ENCODE measurements around the gene SREBF1. TPM values are rescaled to one million over a fixed set of nuclear protein-coding genes. Genes with fewer than 3 reads are reported as not detected.
A peak's percentile ranks its signal among the peaks of the same experiment; 100 is the strongest.

Gene SREBF1
- total and polyA plus RNA-seq, 3 donors from 2014 or later = 142 to 256 (median 239) TPM

DNA sequence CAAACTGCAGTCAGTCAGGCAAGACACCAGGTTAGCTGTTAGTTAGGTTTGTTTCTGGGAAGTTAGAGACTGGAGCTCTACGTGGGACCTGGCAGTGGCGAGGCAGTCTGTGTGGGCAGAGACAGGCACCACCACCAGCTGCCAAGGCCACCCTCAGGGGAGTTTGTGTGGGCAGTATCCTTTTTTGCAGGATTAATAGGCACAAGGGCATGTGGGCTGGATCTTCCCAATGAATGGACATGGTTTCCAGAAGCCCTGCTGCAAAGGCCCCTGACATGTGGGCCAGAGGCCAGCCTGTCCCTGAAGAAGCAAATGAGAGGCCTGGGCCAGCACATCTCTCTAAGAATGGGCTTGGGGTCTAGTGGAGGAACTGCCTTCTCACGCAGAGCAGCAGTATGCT is 19.2 kb upstream of the SREBF1 start:
- H3K4me1 ChIP-seq = peaks cover 24% of the 10 kb centered on the region
- no peak overlapping the region for H3K4me3 ChIP-seq
- intact Hi-C loops (cut with DNase I; ENCODE audit: low total_unique reads) = loop anchor here (5.0 kb wide), 1 partner anchor 44 kb away; no protein-coding TSS in a partner anchor
- no peaks in the 10 kb centered on the region for H3K36me3 ChIP-seq (ENCODE audit: low read depth, missing control alignments)
- 40 to 46% methylated on average over 3 of the region's 3 CpGs for WGBS, 2 donors
- TF ChIP-seq, protein P1, sequence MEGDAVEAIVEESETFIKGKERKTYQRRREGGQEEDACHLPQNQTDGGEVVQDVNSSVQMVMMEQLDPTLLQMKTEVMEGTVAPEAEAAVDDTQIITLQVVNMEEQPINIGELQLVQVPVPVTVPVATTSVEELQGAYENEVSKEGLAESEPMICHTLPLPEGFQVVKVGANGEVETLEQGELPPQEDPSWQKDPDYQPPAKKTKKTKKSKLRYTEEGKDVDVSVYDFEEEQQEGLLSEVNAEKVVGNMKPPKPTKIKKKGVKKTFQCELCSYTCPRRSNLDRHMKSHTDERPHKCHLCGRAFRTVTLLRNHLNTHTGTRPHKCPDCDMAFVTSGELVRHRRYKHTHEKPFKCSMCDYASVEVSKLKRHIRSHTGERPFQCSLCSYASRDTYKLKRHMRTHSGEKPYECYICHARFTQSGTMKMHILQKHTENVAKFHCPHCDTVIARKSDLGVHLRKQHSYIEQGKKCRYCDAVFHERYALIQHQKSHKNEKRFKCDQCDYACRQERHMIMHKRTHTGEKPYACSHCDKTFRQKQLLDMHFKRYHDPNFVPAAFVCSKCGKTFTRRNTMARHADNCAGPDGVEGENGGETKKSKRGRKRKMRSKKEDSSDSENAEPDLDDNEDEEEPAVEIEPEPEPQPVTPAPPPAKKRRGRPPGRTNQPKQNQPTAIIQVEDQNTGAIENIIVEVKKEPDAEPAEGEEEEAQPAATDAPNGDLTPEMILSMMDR (IDR thresholded peaks at IDR 0.05) = no peak
- TF ChIP-seq POLR2A (IDR thresholded peaks at IDR 0.05) = no peak
- no peaks in the 10 kb centered on the region for H3K27me3 ChIP-seq
- H3K9me3 ChIP-seq = no peaks in the 10 kb centered on the region
- DNase-seq = peak; percentile 91
- peak overlapping the region in 1 of 2 donors; percentile 59 for H3K27ac ChIP-seq

DNA sequence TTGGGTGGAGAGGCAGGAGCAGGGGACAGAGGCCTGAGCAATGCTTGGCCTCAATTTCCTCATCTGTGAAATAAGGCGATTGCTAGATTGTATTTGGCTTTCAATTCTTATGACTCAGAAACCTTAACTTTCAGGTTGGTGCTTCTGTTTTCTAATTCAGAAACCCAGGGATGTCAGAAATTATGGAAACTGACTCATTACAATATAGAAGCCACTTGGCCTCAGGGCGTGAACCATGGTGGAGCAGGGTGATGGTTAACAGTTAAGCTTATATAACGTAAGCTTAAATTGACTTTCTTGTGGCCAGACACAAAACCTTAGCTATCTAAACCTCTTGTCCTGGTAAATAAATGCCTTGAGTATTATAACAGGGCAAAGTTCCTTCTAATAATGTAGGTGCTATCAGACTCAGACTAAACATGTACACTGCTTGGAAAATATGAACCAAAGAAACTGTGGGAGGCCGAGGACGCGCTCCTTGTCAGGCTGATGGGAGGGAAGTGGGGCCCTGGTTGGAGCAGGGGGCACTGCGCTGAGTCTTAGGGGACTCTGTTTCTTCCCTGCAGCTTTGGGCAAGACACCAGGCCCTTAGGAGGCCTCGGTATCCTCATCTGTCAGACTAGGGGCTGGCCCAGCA is 17.1 kb upstream of the SREBF1 start:
- Histone ChIP-seq H3K27ac (no peak overlapping the region), H3K9me3 (no peaks in the 10 kb centered on the region), H3K4me1 (peaks cover 45% of the 10 kb centered on the region), H3K27me3 (no peaks in the 10 kb centered on the region), H3K4me3 (no peak overlapping the region), H3K36me3 (ENCODE audit: low read depth, missing control alignments) (no peaks in the 10 kb centered on the region)
- TF ChIP-seq, protein P1 (IDR thresholded peaks at IDR 0.05) = no peak
- TF ChIP-seq POLR2A (IDR thresholded peaks at IDR 0.05) = no peak
- DNase-seq = no peak
- intact Hi-C loops (cut with DNase I; ENCODE audit: low total_unique reads) = loop anchor here (5.0 kb wide), 1 partner anchor 172 kb away; the partner anchor contains the start of gene RAI1
- 90% methylated on average over 8 of the region's 8 CpGs for WGBS, 2 donors

DNA sequence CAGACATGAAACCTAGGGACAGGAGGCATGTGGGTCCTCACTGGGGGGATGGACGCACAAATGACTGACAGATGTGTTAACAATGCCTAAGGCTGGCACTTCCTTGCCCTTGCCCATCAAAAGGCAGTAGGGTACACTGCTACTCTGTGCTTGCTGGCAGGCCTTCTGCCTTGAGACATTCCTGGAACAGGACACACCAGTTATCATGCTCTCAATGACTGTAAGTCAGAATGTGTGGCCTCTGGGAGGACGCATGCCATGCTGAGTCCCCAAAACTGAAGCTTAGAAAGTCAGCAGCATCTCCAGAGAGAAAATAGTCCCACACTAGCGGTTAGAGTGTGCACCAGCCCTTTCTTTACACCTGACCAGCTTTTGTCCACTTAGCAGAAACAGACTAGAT is 16.1 kb upstream of the SREBF1 start:
- Histone ChIP-seq H3K4me3 (no peak overlapping the region), H3K27ac (no peak overlapping the region), H3K36me3 (ENCODE audit: low read depth, missing control alignments) (no peaks in the 10 kb centered on the region), H3K4me1 (peaks cover 55% of the 10 kb centered on the region), H3K27me3 (no peaks in the 10 kb centered on the region), H3K9me3 (no peaks in the 10 kb centered on the region)
- WGBS, 2 donors = 75 to 81% methylated on average over 2 to 3 of the region's 3 CpGs
- TF ChIP-seq, protein P1 (IDR thresholded peaks at IDR 0.05) = no peak
- no peak for TF ChIP-seq POLR2A (IDR thresholded peaks at IDR 0.05)
- DNase-seq = no peak
- intact Hi-C loops (cut with DNase I; ENCODE audit: low total_unique reads) = loop anchor here (5.0 kb wide), 1 partner anchor 171 kb away; the partner anchor contains the start of gene RAI1

DNA sequence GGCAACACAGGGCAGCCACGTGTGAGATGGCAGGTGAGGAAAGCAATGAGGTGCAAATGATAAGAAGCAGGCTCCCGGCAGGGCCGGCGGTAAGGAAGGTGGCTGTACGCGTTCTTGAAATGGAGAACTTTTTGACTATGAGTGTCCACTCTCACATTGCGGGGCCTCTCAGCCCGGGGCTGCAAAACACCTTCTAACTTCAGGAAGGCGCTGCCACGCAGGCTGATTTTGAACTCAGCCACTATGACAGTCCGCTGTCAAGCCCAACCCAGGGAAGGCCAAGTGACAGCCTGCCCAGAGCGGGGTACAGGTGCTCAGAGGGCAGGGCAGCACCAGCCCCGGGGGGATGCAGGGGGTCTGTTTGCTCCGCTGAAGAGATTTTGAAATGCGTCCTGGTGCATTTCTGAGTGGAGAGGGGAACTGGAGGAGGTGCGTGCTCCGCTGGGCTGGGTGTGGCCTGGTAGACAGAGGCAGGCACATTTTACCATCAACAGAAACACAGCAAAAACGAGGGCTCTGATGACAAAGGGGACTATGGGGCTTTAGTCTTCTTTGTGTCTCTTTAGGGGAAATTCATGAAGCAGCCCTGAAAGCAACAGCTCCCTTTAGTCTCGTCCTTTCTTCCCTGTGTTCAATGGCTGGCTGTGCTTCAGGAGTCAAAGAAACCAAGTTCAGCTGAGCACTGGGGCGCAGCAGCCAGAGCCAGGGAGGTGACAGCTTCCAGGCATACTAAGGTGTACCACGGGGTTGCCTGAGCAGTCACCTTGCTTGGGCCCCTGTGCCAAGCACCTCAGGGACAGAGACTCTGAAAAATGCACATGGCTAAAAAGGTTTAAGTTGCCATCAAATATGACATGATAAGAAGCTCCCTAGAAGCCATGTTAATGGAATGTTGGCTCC is 14.6 kb upstream of the SREBF1 start:
- Histone ChIP-seq H3K36me3 (ENCODE audit: low read depth, missing control alignments) (no peaks in the 10 kb centered on the region), H3K4me3 (no peak overlapping the region), H3K27ac (peak overlapping the region in 1 of 2 donors; percentile 44), H3K27me3 (no peaks in the 10 kb centered on the region), H3K4me1 (peaks cover 52% of the 10 kb centered on the region), H3K9me3 (no peaks in the 10 kb centered on the region)
- intact Hi-C loops (cut with DNase I; ENCODE audit: low total_unique reads) = loop anchor here (5.0 kb wide), 1 partner anchor 169 kb away; the partner anchor contains the start of gene RAI1
- WGBS, 2 donors = 81 to 91% methylated on average over 15 to 21 of the region's 21 CpGs
- TF ChIP-seq POLR2A (IDR thresholded peaks at IDR 0.05) = no peak
- TF ChIP-seq, protein P1 (IDR thresholded peaks at IDR 0.05) = no peak
- DNase-seq = no peak
